ENCODE results near the gene LEPR.

The LEPR gene

DNA sequence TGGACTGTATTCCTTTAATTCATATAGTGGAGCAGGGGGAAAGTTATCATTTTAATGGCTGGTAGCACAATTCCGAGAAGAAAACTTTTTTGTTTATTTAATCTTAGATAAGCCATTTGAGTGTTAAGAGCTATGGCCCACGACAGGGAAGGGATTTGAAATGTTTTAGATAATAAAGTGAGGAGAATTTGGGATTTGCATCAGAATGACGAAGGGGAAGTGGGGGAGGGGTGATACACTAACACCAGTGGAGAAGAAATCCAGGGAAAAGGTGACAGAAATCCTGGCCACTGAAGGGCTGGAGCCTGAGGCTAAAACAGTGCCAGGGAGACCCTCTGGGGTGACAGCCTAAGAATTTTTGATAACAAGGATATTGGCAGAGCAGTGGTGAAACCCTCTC, 21.0 kb downstream of the LEPR start:
- Histone ChIP-seq H3K9me3 (ENCODE audit: insufficient read depth, low read length) (no peaks in the 10 kb centered on the region), H3K9me2 (replicated peaks; ENCODE audit: insufficient read depth, low read length) (no peaks in the 10 kb centered on the region)

GRCh38 chr1:65442442-65442841, 22.0 kb downstream of the LEPR start:
- no peak overlapping the region for H3K9ac ChIP-seq (ENCODE audit: low read length)
- H3K79me2 ChIP-seq (ENCODE audit: insufficient read depth, low read length), result no peaks in the 10 kb centered on the region
- no peak overlapping the region for H2AFZ ChIP-seq (ENCODE audit: low read depth, low read length, severe bottlenecking)
- H3K27ac ChIP-seq (ENCODE audit: low read depth, low read length), result no peak overlapping the region
- H3K9me3 ChIP-seq (ENCODE audit: insufficient read depth, low read length), result no peaks in the 10 kb centered on the region
- no peak overlapping the region for H3K4me2 ChIP-seq (ENCODE audit: low read depth, low read length, poor library complexity, severe bottlenecking)
- no peaks in the 10 kb centered on the region for H3K36me3 ChIP-seq (ENCODE audit: low read length)
- no peak overlapping the region for H3K4me3 ChIP-seq (ENCODE audit: insufficient read depth, low read length, poor library complexity, severe bottlenecking)
- no peaks in the 10 kb centered on the region for H3K9me2 ChIP-seq (replicated peaks; ENCODE audit: insufficient read depth, low read length)
- no peaks in the 10 kb centered on the region for H4K20me1 ChIP-seq (ENCODE audit: low read depth, low read length)
- no peak for TF ChIP-seq EZH2phosphoT487 (conservative IDR thresholded peaks at IDR 0.05; ENCODE audit: low read length)
- TF ChIP-seq, protein P1, sequence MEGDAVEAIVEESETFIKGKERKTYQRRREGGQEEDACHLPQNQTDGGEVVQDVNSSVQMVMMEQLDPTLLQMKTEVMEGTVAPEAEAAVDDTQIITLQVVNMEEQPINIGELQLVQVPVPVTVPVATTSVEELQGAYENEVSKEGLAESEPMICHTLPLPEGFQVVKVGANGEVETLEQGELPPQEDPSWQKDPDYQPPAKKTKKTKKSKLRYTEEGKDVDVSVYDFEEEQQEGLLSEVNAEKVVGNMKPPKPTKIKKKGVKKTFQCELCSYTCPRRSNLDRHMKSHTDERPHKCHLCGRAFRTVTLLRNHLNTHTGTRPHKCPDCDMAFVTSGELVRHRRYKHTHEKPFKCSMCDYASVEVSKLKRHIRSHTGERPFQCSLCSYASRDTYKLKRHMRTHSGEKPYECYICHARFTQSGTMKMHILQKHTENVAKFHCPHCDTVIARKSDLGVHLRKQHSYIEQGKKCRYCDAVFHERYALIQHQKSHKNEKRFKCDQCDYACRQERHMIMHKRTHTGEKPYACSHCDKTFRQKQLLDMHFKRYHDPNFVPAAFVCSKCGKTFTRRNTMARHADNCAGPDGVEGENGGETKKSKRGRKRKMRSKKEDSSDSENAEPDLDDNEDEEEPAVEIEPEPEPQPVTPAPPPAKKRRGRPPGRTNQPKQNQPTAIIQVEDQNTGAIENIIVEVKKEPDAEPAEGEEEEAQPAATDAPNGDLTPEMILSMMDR (IDR thresholded peaks at IDR 0.05; ENCODE audit: insufficient read depth, low read length, poor library complexity, severe bottlenecking), result no peak
- H3F3A ChIP-seq (ENCODE audit: insufficient read depth), result no peaks in the 10 kb centered on the region
- no peaks in the 10 kb centered on the region for H3K27me3 ChIP-seq (ENCODE audit: low read length)

More for the DNA sequence above, 21.0 kb downstream of the LEPR start:
- Histone ChIP-seq H3K36me3 (ENCODE audit: low read length) (no peaks in the 10 kb centered on the region), H2AFZ (ENCODE audit: low read depth, low read length, severe bottlenecking) (no peak overlapping the region), H3K9ac (ENCODE audit: low read length) (no peak overlapping the region), H3K27ac (ENCODE audit: low read depth, low read length) (no peak overlapping the region), H3K4me2 (ENCODE audit: low read depth, low read length, poor library complexity, severe bottlenecking) (no peak overlapping the region), H4K20me1 (ENCODE audit: low read depth, low read length) (no peaks in the 10 kb centered on the region), H3F3A (ENCODE audit: insufficient read depth) (no peaks in the 10 kb centered on the region), H3K79me2 (ENCODE audit: insufficient read depth, low read length) (no peaks in the 10 kb centered on the region), H3K4me3 (ENCODE audit: insufficient read depth, low read length, poor library complexity, severe bottlenecking) (no peak overlapping the region), H3K27me3 (ENCODE audit: low read length) (no peaks in the 10 kb centered on the region)
- TF ChIP-seq, protein P1 (IDR thresholded peaks at IDR 0.05; ENCODE audit: insufficient read depth, low read length, poor library complexity, severe bottlenecking), result no peak
- no peak for TF ChIP-seq EZH2phosphoT487 (conservative IDR thresholded peaks at IDR 0.05; ENCODE audit: low read length)

DNA sequence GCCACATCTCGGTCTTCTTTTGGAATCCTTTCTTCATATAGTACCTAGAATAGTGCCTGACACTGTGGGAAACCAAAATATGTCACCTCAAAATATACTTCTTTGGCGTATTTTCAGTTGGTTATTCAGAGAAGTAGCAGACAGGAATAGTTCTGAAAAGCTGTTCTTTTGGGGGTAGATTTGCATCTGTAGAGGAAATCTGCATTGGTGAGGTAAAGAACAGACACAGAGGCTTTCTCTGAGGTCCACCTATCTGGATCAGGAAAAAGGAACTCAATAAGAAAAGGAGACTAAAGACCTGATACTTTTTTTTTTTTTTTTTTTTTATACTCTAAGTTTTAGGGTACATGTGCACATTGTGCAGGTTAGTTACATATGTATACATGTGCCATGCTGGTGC, 23.2 kb downstream of the LEPR start:
- Histone ChIP-seq H3F3A (ENCODE audit: insufficient read depth) (no peaks in the 10 kb centered on the region), H3K9me2 (replicated peaks; ENCODE audit: insufficient read depth, low read length) (no peaks in the 10 kb centered on the region), H4K20me1 (ENCODE audit: low read depth, low read length) (no peaks in the 10 kb centered on the region), H3K36me3 (ENCODE audit: low read length) (no peaks in the 10 kb centered on the region), H3K27me3 (ENCODE audit: low read length) (no peaks in the 10 kb centered on the region), H3K27ac (ENCODE audit: low read depth, low read length) (no peak overlapping the region), H2AFZ (ENCODE audit: low read depth, low read length, severe bottlenecking) (no peak overlapping the region), H3K4me2 (ENCODE audit: low read depth, low read length, poor library complexity, severe bottlenecking) (no peak overlapping the region), H3K79me2 (ENCODE audit: insufficient read depth, low read length) (no peaks in the 10 kb centered on the region), H3K4me3 (ENCODE audit: insufficient read depth, low read length, poor library complexity, severe bottlenecking) (no peak overlapping the region), H3K9me3 (ENCODE audit: insufficient read depth, low read length) (no peaks in the 10 kb centered on the region), H3K9ac (ENCODE audit: low read length) (no peak overlapping the region)
- TF ChIP-seq, protein P1 (IDR thresholded peaks at IDR 0.05; ENCODE audit: insufficient read depth, low read length, poor library complexity, severe bottlenecking), result no peak
- TF ChIP-seq EZH2phosphoT487 (conservative IDR thresholded peaks at IDR 0.05; ENCODE audit: low read length), result no peak
